ENCODE measurements around the gene MAML2. TPM values are rescaled to one million over a fixed set of nuclear protein-coding genes. Genes with fewer than 3 reads are reported as not detected.
A peak's percentile ranks its signal among the peaks of the same experiment; 100 is the strongest.

MAML2 gene
- total and polyA plus RNA-seq, 9 of the 15 experiments (the other 6 are each of a cell fraction or from before 2014, with no cell fraction given), result 0.79 to 6.8 (median 4.8) TPM

DNA sequence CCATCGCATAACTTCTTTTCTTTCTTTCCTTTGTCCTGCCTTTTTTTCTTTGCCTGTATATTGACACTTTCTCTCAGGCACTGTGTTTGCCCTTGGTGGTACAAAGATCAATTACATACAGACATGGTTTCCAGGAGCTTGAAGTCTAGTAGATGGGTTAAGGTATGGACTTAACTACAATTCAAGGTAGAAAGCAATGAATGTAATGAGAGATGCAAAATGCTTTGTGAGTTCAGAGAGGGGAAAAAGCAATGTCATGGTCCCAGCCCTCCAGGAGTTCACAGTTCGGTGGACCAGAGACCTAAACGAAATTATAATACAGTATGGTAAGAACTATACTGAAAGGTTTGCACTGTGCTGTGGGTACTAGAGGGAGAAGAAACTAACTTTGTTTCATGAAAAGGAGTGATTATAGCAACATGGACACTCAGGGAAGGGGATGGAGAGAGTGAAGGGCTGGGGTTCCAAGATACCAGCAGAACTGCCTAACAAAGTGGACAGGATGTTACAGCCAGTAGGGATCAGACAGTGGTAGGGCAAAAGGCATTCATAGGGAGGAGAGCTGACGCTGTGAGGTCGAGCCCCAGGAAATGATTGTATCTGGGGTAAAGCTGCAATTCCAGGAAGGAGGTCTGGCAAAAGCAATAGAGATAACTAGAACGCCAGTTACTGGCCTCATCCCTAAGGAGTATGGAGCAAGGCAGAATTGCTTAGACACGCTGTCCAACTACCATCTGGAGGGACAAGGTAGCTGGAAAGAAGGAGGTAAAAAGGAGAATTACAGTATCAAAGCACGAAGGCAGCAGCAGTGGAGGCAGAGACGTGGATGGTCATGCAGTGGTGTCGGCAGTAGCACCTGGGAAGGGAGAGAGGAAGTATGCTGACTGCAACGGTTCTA lies 260.7 kb downstream of the MAML2 start (continued):
- TF ChIP-seq, protein P1, sequence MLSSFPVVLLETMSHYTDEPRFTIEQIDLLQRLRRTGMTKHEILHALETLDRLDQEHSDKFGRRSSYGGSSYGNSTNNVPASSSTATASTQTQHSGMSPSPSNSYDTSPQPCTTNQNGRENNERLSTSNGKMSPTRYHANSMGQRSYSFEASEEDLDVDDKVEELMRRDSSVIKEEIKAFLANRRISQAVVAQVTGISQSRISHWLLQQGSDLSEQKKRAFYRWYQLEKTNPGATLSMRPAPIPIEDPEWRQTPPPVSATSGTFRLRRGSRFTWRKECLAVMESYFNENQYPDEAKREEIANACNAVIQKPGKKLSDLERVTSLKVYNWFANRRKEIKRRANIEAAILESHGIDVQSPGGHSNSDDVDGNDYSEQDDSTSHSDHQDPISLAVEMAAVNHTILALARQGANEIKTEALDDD (IDR thresholded peaks at IDR 0.05), result peak; percentile 62; the same call in 1 of the 2 replicates
- TF ChIP-seq POLR2H (tag; IDR thresholded peaks at IDR 0.05; ENCODE audit: low read depth) (peak; percentile 26; the same call in 1 of the 2 replicates), GABPA (tag; conservative IDR thresholded peaks at IDR 0.05; ENCODE audit: low read depth) (peak; percentile 68), ZNF146 (CRISPR knock-in tag; IDR thresholded peaks at IDR 0.05; ENCODE audit: unreplicated experiment) (no peak), MYC (IDR thresholded peaks at IDR 0.05; ENCODE audit: low read depth, low read length) (peak; percentile 39; the same call in 1 of the 2 replicates), MYC (CRISPR knock-in tag; IDR thresholded peaks at IDR 0.05; ENCODE audit: borderline replicate concordance, low read depth) (no peak), SIN3A (IDR thresholded peaks at IDR 0.05; ENCODE audit: borderline replicate concordance in 2 of 2, control insufficient read depth in 1 of 2, low read depth in 2 of 2, low read length in 2 of 2) (no peak), POLR2A (conservative IDR thresholded peaks at IDR 0.05) (0 out of 2 replicates have a peak, but pooled peaks have one; percentile 22), LCOR (CRISPR knock-in tag; IDR thresholded peaks at IDR 0.05) (0 out of 2 replicates have a peak, but pooled peaks have one; percentile 37), KLF16 (IDR thresholded peaks at IDR 0.05) (no peak), ZNF445 (CRISPR knock-in tag; IDR thresholded peaks at IDR 0.05; ENCODE audit: low read depth) (no peak), BCL6 (CRISPR knock-in tag; IDR thresholded peaks at IDR 0.05) (no peak), MAFK (IDR thresholded peaks at IDR 0.05; ENCODE audit: low read length) (peak; percentile 45; the same call in 1 of the 2 replicates)
- TF ChIP-seq, protein P2, sequence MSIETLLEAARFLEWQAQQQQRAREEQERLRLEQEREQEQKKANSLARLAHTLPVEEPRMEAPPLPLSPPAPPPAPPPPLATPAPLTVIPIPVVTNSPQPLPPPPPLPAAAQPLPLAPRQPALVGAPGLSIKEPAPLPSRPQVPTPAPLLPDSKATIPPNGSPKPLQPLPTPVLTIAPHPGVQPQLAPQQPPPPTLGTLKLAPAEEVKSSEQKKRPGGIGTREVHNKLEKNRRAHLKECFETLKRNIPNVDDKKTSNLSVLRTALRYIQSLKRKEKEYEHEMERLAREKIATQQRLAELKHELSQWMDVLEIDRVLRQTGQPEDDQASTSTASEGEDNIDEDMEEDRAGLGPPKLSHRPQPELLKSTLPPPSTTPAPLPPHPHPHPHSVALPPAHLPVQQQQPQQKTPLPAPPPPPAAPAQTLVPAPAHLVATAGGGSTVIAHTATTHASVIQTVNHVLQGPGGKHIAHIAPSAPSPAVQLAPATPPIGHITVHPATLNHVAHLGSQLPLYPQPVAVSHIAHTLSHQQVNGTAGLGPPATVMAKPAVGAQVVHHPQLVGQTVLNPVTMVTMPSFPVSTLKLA (conservative IDR thresholded peaks at IDR 0.05), result peak in 1 of 2 experiments; percentile 56; a peak in 1 of 4 replicates
- TF ChIP-seq, protein P3, sequence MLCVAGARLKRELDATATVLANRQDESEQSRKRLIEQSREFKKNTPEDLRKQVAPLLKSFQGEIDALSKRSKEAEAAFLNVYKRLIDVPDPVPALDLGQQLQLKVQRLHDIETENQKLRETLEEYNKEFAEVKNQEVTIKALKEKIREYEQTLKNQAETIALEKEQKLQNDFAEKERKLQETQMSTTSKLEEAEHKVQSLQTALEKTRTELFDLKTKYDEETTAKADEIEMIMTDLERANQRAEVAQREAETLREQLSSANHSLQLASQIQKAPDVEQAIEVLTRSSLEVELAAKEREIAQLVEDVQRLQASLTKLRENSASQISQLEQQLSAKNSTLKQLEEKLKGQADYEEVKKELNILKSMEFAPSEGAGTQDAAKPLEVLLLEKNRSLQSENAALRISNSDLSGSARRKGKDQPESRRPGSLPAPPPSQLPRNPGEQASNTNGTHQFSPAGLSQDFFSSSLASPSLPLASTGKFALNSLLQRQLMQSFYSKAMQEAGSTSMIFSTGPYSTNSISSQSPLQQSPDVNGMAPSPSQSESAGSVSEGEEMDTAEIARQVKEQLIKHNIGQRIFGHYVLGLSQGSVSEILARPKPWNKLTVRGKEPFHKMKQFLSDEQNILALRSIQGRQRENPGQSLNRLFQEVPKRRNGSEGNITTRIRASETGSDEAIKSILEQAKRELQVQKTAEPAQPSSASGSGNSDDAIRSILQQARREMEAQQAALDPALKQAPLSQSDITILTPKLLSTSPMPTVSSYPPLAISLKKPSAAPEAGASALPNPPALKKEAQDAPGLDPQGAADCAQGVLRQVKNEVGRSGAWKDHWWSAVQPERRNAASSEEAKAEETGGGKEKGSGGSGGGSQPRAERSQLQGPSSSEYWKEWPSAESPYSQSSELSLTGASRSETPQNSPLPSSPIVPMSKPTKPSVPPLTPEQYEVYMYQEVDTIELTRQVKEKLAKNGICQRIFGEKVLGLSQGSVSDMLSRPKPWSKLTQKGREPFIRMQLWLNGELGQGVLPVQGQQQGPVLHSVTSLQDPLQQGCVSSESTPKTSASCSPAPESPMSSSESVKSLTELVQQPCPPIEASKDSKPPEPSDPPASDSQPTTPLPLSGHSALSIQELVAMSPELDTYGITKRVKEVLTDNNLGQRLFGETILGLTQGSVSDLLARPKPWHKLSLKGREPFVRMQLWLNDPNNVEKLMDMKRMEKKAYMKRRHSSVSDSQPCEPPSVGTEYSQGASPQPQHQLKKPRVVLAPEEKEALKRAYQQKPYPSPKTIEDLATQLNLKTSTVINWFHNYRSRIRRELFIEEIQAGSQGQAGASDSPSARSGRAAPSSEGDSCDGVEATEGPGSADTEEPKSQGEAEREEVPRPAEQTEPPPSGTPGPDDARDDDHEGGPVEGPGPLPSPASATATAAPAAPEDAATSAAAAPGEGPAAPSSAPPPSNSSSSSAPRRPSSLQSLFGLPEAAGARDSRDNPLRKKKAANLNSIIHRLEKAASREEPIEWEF (CRISPR knock-in tag; IDR thresholded peaks at IDR 0.05), result no peak
- TF ChIP-seq, protein P4, sequence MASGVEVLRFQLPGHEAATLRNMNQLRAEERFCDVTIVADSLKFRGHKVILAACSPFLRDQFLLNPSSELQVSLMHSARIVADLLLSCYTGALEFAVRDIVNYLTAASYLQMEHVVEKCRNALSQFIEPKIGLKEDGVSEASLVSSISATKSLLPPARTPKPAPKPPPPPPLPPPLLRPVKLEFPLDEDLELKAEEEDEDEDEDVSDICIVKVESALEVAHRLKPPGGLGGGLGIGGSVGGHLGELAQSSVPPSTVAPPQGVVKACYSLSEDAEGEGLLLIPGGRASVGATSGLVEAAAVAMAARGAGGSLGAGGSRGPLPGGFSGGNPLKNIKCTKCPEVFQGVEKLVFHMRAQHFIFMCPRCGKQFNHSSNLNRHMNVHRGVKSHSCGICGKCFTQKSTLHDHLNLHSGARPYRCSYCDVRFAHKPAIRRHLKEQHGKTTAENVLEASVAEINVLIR (CRISPR knock-in tag; IDR thresholded peaks at IDR 0.05), result 0 out of 2 replicates have a peak, but pooled peaks have one; percentile 13

Measured in K562 (cell line).